GM12873 (cell line): ENCODE results near the gene NT5DC1.

ENCODE experiments used
- TF ChIP-seq, protein P1 (sequence below): IDR thresholded peaks from 2 replicates; pipeline ENCODE4 v1.5.1; 2012; ENCODE audit warnings: low read depth, mild to moderate bottlenecking, moderate library complexity, low read length, control low read depth; ENCODE audit not compliant: insufficient read depth; ENCODE audit errors: missing control alignments

The NT5DC1 gene

DNA sequence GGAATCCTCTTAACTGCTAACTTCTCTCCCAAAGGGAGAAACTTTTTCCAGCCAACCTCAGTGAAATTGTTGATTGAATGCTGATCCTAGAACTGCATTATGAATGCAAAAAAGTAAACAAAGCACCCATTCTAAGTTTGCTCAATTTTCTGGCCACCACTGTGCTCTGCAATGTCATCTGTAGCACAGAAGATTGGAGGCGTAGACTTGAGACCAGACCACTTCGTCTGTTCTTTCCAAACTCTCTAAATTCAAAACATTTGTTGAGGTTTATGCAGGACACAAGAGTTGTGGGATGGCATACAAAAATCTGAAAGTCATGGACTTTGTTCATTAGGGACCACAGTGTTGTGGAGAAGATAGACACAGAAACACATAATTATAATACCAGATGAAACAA, 190.1 kb downstream of the NT5DC1 start:
- TF ChIP-seq, protein P1, sequence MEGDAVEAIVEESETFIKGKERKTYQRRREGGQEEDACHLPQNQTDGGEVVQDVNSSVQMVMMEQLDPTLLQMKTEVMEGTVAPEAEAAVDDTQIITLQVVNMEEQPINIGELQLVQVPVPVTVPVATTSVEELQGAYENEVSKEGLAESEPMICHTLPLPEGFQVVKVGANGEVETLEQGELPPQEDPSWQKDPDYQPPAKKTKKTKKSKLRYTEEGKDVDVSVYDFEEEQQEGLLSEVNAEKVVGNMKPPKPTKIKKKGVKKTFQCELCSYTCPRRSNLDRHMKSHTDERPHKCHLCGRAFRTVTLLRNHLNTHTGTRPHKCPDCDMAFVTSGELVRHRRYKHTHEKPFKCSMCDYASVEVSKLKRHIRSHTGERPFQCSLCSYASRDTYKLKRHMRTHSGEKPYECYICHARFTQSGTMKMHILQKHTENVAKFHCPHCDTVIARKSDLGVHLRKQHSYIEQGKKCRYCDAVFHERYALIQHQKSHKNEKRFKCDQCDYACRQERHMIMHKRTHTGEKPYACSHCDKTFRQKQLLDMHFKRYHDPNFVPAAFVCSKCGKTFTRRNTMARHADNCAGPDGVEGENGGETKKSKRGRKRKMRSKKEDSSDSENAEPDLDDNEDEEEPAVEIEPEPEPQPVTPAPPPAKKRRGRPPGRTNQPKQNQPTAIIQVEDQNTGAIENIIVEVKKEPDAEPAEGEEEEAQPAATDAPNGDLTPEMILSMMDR: no peak

DNA sequence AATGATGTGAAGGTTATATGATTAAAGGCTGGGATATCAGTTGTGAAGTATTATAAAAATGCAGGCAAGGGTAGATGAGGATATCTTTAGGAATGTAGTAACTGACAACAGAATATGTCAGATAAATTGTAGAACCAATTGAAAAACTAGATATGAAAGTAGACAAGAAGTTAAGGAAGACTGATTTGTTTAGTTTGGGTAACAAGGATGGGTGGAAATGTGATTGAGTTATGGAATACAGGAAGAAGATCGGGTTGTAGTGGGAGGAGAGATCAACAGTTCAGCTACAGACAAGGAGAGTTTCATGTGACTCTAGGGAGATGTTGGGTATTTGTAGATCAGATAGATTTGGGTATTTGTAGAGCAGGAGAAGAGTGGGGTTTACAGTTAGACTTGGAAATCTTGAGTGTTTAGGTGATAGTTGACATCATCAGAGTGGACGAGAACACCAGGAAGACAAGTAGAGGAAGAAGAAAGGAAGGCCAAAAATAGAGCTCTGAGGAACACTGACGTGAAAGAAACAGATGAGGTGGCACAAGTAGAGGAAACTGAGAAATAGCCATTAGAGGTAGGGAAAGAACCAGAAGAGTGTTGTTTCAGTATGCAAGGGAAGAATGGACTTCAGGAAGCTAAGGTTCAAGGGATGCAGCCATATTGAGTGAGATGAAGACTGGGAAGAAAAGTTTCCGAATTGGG, 191.2 kb downstream of the NT5DC1 start:
- TF ChIP-seq, protein P1: no peak

GRCh38 chr6:116292553-116292952, 191.9 kb downstream of the NT5DC1 start:
- TF ChIP-seq, protein P1: no peak

GRCh38 chr6:116298273-116298672, 197.6 kb downstream of the NT5DC1 start:
- TF ChIP-seq, protein P1: no peak

GRCh38 chr6:116298973-116299372, 198.3 kb downstream of the NT5DC1 start:
- TF ChIP-seq, protein P1: no peak
